ENCODE results near the gene COL5A1. TPM values are rescaled to one million over a fixed set of nuclear protein-coding genes. Genes with fewer than 3 reads are reported as not detected.

The COL5A1 gene
- total RNA-seq, 4 donors from 2014 or later, result 13.3 to 55.0 (median 27.0) TPM

- no peak for TF ChIP-seq CTCF (IDR thresholded peaks at IDR 0.05)
- no peak for ATAC-seq (ENCODE audit: low FRiP score)
- no peak for DNase-seq (ENCODE audit: low spot score)
Measured at GRCh38 chr9:134645607-134646365, 4.2 kb downstream of the COL5A1 start.

- ATAC-seq (ENCODE audit: low FRiP score) (no peak), DNase-seq (ENCODE audit: low spot score) (no peak)
- no peak for TF ChIP-seq CTCF (IDR thresholded peaks at IDR 0.05)
Measured at GRCh38 chr9:134647359-134648080, 5.9 kb downstream of the COL5A1 start.

- ATAC-seq (ENCODE audit: low FRiP score) (no peak), DNase-seq (ENCODE audit: low spot score) (no peak)
- TF ChIP-seq CTCF (IDR thresholded peaks at IDR 0.05), result no peak
Measured at GRCh38 chr9:134648701-134649530, 7.3 kb downstream of the COL5A1 start.

- no peak for TF ChIP-seq CTCF (IDR thresholded peaks at IDR 0.05)
- no peak for ATAC-seq (ENCODE audit: low FRiP score)
- no peak for DNase-seq (ENCODE audit: low spot score)
Measured at GRCh38 chr9:134650431-134651190, 9.0 kb downstream of the COL5A1 start.

GRCh38 chr9:134651226-134651905 lies 9.8 kb downstream of the COL5A1 start:
- no peak for ATAC-seq (ENCODE audit: low FRiP score)
- no peak for TF ChIP-seq CTCF (IDR thresholded peaks at IDR 0.05)
- no peak for DNase-seq (ENCODE audit: low spot score)
